Sigmoid colon (tissue), 4 donors: Measurements from ENCODE around the gene TCERG1L.

Experiments used
- EP300 ChIP-seq, 4 donors: sonication (generic); formaldehyde crosslinking; IDR thresholded peaks; one replicate each; pipeline ENCODE4 v1.6.1; 2017; ENCODE audit warnings: antibody characterized with exemption in 4 of 4
- POLR2A ChIP-seq, 2 donors: fragments of 450-650 bp; IDR thresholded peaks; one replicate each; pipeline ENCODE4 v1.6.1; 2016; ENCODE audit warnings: antibody characterized with exemption in 2 of 2, mild to moderate bottlenecking in 2 of 2, moderate library complexity in 2 of 2
- TF ChIP-seq, protein P1 (sequence below), 4 experiments: fragments of 450-650 bp in 3 of 4; fragments of 200-600 bp in 1 of 4; IDR thresholded peaks; one replicate each; pipeline ENCODE4 v1.5.1; 2016 to 2019; ENCODE audit warnings: antibody characterized with exemption in 4 of 4, mild to moderate bottlenecking in 3 of 4, moderate library complexity in 2 of 4

DNA sequence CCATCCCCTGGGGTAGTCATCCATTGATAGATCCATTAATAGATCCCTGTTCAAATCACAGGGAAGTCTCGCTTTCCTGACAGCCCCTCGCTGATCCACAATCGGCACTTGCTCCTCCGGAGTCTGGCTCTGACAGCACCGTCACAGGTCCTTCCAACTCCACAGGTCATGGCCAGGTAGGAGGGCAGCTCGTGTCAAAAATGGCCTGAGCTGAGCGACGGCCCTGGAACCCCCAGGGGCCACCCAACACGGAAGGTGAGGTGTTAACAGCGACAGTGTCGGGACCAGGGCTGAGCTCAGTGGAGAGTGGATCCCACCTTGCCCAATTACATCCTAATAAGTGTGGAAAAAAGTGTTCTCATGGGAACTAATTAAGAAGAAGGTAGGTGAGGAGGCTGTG is 219.8 kb downstream of the TCERG1L start:
- TF ChIP-seq, protein P1, sequence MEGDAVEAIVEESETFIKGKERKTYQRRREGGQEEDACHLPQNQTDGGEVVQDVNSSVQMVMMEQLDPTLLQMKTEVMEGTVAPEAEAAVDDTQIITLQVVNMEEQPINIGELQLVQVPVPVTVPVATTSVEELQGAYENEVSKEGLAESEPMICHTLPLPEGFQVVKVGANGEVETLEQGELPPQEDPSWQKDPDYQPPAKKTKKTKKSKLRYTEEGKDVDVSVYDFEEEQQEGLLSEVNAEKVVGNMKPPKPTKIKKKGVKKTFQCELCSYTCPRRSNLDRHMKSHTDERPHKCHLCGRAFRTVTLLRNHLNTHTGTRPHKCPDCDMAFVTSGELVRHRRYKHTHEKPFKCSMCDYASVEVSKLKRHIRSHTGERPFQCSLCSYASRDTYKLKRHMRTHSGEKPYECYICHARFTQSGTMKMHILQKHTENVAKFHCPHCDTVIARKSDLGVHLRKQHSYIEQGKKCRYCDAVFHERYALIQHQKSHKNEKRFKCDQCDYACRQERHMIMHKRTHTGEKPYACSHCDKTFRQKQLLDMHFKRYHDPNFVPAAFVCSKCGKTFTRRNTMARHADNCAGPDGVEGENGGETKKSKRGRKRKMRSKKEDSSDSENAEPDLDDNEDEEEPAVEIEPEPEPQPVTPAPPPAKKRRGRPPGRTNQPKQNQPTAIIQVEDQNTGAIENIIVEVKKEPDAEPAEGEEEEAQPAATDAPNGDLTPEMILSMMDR (IDR thresholded peaks at IDR 0.05), result no peak
- TF ChIP-seq POLR2A (IDR thresholded peaks at IDR 0.05) (no peak), EP300 (IDR thresholded peaks at IDR 0.05) (no peak)
